HG02852 (cell line): ENCODE results near the gene ZC3H12C.
A peak's percentile ranks its signal among the peaks of the same experiment; 100 is the strongest.
"Not testable (repeated sequence)": the region's sequence is repeated elsewhere in the genome, so short reads cannot be mapped to it uniquely, and the experiment has no call there.

Source experiments
- ATAC-seq: cut with Tn5 transposase; IDR thresholded peaks from one replicate; pipeline ENCODE4 v1.9.1; 2021; ENCODE audit warnings: mild to moderate bottlenecking, moderate library complexity; ENCODE audit not compliant: unreplicated experiment

Gene ZC3H12C

GRCh38 chr11:110092515-110093406, at the start of gene ZC3H12C:
ZC3H12C (plus strand) TSS chr11:110093392; CDS start chr11:110093412, 20 bp downstream.
- ATAC-seq = peak; percentile 64

GRCh38 chr11:110044226-110044968, 48.8 kb upstream of the ZC3H12C start:
- no peak for ATAC-seq

- ATAC-seq = no peak
Measured at GRCh38 chr11:110046775-110047380, 46.3 kb upstream of the ZC3H12C start.

- no peak for ATAC-seq
Measured at GRCh38 chr11:110049501-110050200, 43.5 kb upstream of the ZC3H12C start.

GRCh38 chr11:110050201-110050506, 43.0 kb upstream of the ZC3H12C start:
- no peak for ATAC-seq

GRCh38 chr11:110053848-110054414, 39.3 kb upstream of the ZC3H12C start:
- no peak for ATAC-seq

GRCh38 chr11:110056956-110057355, 36.2 kb upstream of the ZC3H12C start:
- no peak for ATAC-seq

GRCh38 chr11:110059706-110060463, 33.3 kb upstream of the ZC3H12C start:
- no peak for ATAC-seq

GRCh38 chr11:110061296-110061695, 31.9 kb upstream of the ZC3H12C start:
- ATAC-seq = no peak

- no peak for ATAC-seq
Measured at GRCh38 chr11:110062247-110062646, 30.9 kb upstream of the ZC3H12C start.

- ATAC-seq = no peak
Measured at GRCh38 chr11:110065189-110065588, 28.0 kb upstream of the ZC3H12C start.

GRCh38 chr11:110068001-110068400, 25.2 kb upstream of the ZC3H12C start:
- ATAC-seq = not testable (repeated sequence)

- ATAC-seq = no peak
Measured at GRCh38 chr11:110069158-110069737, 23.9 kb upstream of the ZC3H12C start.

GRCh38 chr11:110070176-110070575, 23.0 kb upstream of the ZC3H12C start:
- ATAC-seq = no peak

- ATAC-seq = no peak
Measured at GRCh38 chr11:110071197-110071596, 22.0 kb upstream of the ZC3H12C start.

- ATAC-seq = no peak
Measured at GRCh38 chr11:110072930-110073329, 20.3 kb upstream of the ZC3H12C start.

- ATAC-seq = no peak
Measured at GRCh38 chr11:110074499-110074898, 18.7 kb upstream of the ZC3H12C start.

- ATAC-seq = no peak
Measured at GRCh38 chr11:110075105-110075846, 17.9 kb upstream of the ZC3H12C start.

- ATAC-seq = no peak
Measured at GRCh38 chr11:110075847-110076208, 17.4 kb upstream of the ZC3H12C start.
